HepG2 (cell line): Measurements from ENCODE around the gene KAZALD1.

Experiments used
- FOXJ3 ChIP-seq: sonication (generic); formaldehyde crosslinking; IDR thresholded peaks from 2 replicates; pipeline ENCODE4 v1.4.0; 2020; ENCODE audit warnings: missing genetic modification reagents, mild to moderate bottlenecking, borderline replicate concordance
- NR2C2 ChIP-seq: sonication (generic); formaldehyde crosslinking; IDR thresholded peaks from 2 replicates; pipeline ENCODE4 v1.4.0; 2020; ENCODE audit warnings: missing genetic modification reagents, mild to moderate bottlenecking, moderate library complexity, borderline replicate concordance
- RARA ChIP-seq: IDR thresholded peaks from 2 replicates; pipeline ENCODE4 v1.6.1; 2016; ENCODE audit warnings: missing genetic modification reagents, missing compliant biosample characterization
- RCOR2 ChIP-seq: IDR thresholded peaks from 2 replicates; pipeline ENCODE4 v1.6.1; 2016; ENCODE audit warnings: missing biosample characterization, missing genetic modification reagents
- RORA ChIP-seq: sonication (generic); formaldehyde crosslinking; IDR thresholded peaks from 2 replicates; pipeline ENCODE4 v1.5.0; 2020; ENCODE audit warnings: mild to moderate bottlenecking, missing genetic modification reagents, moderate library complexity
- SETDB1 ChIP-seq: sonication (generic); formaldehyde crosslinking; IDR thresholded peaks from 2 replicates; pipeline ENCODE4 v1.5.1; 2020; ENCODE audit warnings: missing genetic modification reagents, mild to moderate bottlenecking, borderline replicate concordance
- STAT5B ChIP-seq: sonication (generic); formaldehyde crosslinking; IDR thresholded peaks from 2 replicates; pipeline ENCODE4 v1.4.0; 2020; ENCODE audit warnings: missing genetic modification reagents
- STAT6 ChIP-seq: sonication (generic); formaldehyde crosslinking; IDR thresholded peaks from 2 replicates; pipeline ENCODE4 v1.4.0; 2020; ENCODE audit warnings: missing genetic modification reagents, mild to moderate bottlenecking, borderline replicate concordance
- ZNF10 ChIP-seq: sonication (generic); formaldehyde crosslinking; IDR thresholded peaks from 2 replicates; pipeline ENCODE4 v1.4.0; 2020; ENCODE audit warnings: mild to moderate bottlenecking, low read depth, missing genetic modification reagents, borderline replicate concordance
- ZNF615 ChIP-seq: sonication (generic); formaldehyde crosslinking; IDR thresholded peaks from 2 replicates; pipeline ENCODE4 v1.5.0; 2020; ENCODE audit warnings: mild to moderate bottlenecking, missing genetic modification reagents, borderline replicate concordance
- TF ChIP-seq, protein P1 (sequence below): IDR thresholded peaks from 2 replicates; pipeline ENCODE4 v1.6.1; 2012; ENCODE audit warnings: low read length, improper control_type of control experiment

GRCh38 chr10:101072923-101073322, 11.1 kb downstream of the KAZALD1 start:
- TF ChIP-seq RCOR2 (CRISPR knock-in tag), result no peak
- no peak for TF ChIP-seq RARA (CRISPR knock-in tag)
- no peak for TF ChIP-seq FOXJ3
- no peak for TF ChIP-seq NR2C2 (CRISPR knock-in tag)
- TF ChIP-seq, protein P1, sequence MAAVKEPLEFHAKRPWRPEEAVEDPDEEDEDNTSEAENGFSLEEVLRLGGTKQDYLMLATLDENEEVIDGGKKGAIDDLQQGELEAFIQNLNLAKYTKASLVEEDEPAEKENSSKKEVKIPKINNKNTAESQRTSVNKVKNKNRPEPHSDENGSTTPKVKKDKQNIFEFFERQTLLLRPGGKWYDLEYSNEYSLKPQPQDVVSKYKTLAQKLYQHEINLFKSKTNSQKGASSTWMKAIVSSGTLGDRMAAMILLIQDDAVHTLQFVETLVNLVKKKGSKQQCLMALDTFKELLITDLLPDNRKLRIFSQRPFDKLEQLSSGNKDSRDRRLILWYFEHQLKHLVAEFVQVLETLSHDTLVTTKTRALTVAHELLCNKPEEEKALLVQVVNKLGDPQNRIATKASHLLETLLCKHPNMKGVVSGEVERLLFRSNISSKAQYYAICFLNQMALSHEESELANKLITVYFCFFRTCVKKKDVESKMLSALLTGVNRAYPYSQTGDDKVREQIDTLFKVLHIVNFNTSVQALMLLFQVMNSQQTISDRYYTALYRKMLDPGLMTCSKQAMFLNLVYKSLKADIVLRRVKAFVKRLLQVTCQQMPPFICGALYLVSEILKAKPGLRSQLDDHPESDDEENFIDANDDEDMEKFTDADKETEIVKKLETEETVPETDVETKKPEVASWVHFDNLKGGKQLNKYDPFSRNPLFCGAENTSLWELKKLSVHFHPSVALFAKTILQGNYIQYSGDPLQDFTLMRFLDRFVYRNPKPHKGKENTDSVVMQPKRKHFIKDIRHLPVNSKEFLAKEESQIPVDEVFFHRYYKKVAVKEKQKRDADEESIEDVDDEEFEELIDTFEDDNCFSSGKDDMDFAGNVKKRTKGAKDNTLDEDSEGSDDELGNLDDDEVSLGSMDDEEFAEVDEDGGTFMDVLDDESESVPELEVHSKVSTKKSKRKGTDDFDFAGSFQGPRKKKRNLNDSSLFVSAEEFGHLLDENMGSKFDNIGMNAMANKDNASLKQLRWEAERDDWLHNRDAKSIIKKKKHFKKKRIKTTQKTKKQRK, result no peak
- TF ChIP-seq ZNF615, result no peak
- no peak for TF ChIP-seq ZNF10 (CRISPR knock-in tag)
- no peak for TF ChIP-seq STAT5B
- no peak for TF ChIP-seq STAT6 (CRISPR knock-in tag)
- TF ChIP-seq SETDB1, result no peak
- no peak for TF ChIP-seq RORA (CRISPR knock-in tag)
